ENCODE measurements around the gene HTT.

HTT gene

GRCh38 chr4:3236326-3236878, 161.9 kb downstream of the HTT start:
- no peak for DNase-seq
- Histone ChIP-seq H3K27me3 (no peaks in the 10 kb centered on the region), H3K4me3 (ENCODE audit: low read depth, low read length) (no peak overlapping the region), H3K36me3 (peaks cover 32% of the 10 kb centered on the region), H3K9me3 (no peaks in the 10 kb centered on the region), H3K4me1 (peaks cover 16% of the 10 kb centered on the region)
- TF ChIP-seq, protein P1, sequence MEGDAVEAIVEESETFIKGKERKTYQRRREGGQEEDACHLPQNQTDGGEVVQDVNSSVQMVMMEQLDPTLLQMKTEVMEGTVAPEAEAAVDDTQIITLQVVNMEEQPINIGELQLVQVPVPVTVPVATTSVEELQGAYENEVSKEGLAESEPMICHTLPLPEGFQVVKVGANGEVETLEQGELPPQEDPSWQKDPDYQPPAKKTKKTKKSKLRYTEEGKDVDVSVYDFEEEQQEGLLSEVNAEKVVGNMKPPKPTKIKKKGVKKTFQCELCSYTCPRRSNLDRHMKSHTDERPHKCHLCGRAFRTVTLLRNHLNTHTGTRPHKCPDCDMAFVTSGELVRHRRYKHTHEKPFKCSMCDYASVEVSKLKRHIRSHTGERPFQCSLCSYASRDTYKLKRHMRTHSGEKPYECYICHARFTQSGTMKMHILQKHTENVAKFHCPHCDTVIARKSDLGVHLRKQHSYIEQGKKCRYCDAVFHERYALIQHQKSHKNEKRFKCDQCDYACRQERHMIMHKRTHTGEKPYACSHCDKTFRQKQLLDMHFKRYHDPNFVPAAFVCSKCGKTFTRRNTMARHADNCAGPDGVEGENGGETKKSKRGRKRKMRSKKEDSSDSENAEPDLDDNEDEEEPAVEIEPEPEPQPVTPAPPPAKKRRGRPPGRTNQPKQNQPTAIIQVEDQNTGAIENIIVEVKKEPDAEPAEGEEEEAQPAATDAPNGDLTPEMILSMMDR (IDR thresholded peaks at IDR 0.05; ENCODE audit: low read depth, low read length), result no peak

- no peaks in the 10 kb centered on the region for H3K27me3 ChIP-seq
- no peaks in the 10 kb centered on the region for H3K9me3 ChIP-seq
- peaks cover 16% of the 10 kb centered on the region for H3K4me1 ChIP-seq
- TF ChIP-seq, protein P1 (IDR thresholded peaks at IDR 0.05; ENCODE audit: low read depth, low read length), result no peak
- no peak overlapping the region for H3K4me3 ChIP-seq (ENCODE audit: low read depth, low read length)
- no peak for DNase-seq
- peaks cover 29% of the 10 kb centered on the region for H3K36me3 ChIP-seq
Observed at GRCh38 chr4:3237266-3237665, 162.8 kb downstream of the HTT start.

DNA sequence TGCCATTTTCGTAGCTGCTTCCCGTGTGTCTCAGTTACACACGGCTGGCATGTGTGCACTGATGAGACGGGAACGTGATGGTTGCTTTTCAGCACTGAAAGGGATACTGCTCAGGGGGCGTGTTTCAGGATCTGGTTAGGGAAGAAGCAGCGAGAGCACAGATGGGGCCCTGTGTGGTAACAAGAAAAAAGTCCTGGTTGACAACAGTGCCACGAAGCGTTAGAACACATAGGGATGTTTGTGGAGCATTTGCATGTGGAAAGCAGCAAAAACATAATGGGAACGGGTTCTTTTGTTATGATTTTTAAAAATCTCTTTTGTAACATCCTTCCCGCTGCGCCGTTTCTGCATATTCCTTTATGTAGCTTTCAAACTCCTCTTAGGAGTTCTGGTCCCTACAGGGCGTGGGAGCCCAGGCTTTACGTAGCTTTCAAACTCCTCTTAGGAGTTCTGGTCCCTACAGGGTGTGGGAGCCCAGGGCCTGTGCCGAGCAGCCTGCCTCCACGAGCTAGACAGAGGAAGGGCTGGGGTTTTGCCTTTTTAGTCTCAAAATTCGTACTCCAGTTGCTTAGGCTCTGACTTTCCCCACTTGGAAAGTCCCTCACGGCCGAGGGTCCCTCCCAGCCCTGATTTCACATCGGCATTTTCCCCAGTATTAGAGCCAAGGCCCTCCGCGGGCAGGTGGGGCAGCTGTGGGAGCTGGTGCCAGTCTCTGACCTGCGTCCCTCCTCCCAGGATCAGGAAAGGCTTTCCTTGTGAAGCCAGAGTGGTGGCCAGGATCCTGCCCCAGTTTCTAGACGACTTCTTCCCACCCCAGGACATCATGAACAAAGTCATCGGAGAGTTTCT, 163.5 kb downstream of the HTT start:
- DNase-seq, result no peak
- peaks cover 16% of the 10 kb centered on the region for H3K4me1 ChIP-seq
- H3K9me3 ChIP-seq, result no peaks in the 10 kb centered on the region
- TF ChIP-seq, protein P1 (IDR thresholded peaks at IDR 0.05; ENCODE audit: low read depth, low read length), result no peak
- H3K4me3 ChIP-seq (ENCODE audit: low read depth, low read length), result no peak overlapping the region
- peaks cover 24% of the 10 kb centered on the region for H3K36me3 ChIP-seq
- H3K27me3 ChIP-seq, result no peaks in the 10 kb centered on the region

GRCh38 chr4:3238721-3239120, 164.2 kb downstream of the HTT start:
- Histone ChIP-seq H3K4me3 (ENCODE audit: low read depth, low read length) (no peak overlapping the region), H3K4me1 (peaks cover 16% of the 10 kb centered on the region), H3K36me3 (peaks cover 22% of the 10 kb centered on the region), H3K9me3 (no peaks in the 10 kb centered on the region), H3K27me3 (no peaks in the 10 kb centered on the region)
- TF ChIP-seq, protein P1 (IDR thresholded peaks at IDR 0.05; ENCODE audit: low read depth, low read length), result no peak
- DNase-seq, result no peak

DNA sequence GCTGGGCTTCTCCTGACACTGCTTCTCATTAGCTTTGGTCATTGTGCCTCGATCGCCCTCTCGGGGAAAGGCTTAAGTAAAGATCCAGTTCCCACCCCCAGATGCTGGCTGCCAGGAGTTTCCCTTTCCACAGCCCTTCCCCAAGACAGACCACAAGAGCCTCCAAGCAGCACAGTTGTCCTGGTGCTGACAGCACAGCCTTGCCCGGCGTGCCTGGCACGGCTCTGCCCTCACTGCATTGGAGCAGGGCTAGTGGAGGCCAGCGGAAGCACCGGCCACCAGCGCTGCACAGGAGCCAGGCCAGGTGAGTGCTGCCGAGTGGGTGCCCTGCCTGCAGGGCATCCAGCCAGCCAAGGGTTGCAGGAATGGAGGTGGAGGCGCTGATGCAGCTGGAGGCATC, 164.8 kb downstream of the HTT start:
- H3K36me3 ChIP-seq, result peaks cover 22% of the 10 kb centered on the region

More for the DNA sequence above, 164.8 kb downstream of the HTT start:
- Histone ChIP-seq H3K9me3 (no peaks in the 10 kb centered on the region), H3K4me3 (ENCODE audit: low read depth, low read length) (no peak overlapping the region), H3K27me3 (no peaks in the 10 kb centered on the region), H3K4me1 (peaks cover 11% of the 10 kb centered on the region)
- TF ChIP-seq, protein P1 (IDR thresholded peaks at IDR 0.05; ENCODE audit: low read depth, low read length), result no peak
- DNase-seq, result no peak
